Measurements from ENCODE around the gene NLK. TPM values are rescaled to one million over a fixed set of nuclear protein-coding genes. Genes with fewer than 3 reads are reported as not detected.

NLK gene
- total RNA-seq, 1 experiment from 2014 or later: 28.0 TPM

- in situ Hi-C loops (cut with HindIII; ENCODE audit: low pct_unique_long_range_greater_than_20kb, low sequenced_read_pairs) (no loop called here), intact Hi-C loops (cut with micrococcal nuclease; ENCODE audit: unreplicated experiment) (no loop called here)
- Histone ChIP-seq H3K4me1 (ENCODE audit: control insufficient read depth, insufficient read depth, low read length) (no peaks in the 10 kb centered on the region), H3K36me3 (ENCODE audit: control insufficient read depth, insufficient read depth, low read length) (peaks cover 5% of the 10 kb centered on the region; the same call in 1 of the 2 replicates), H3K27ac (ENCODE audit: low read length) (no peak overlapping the region), H3K4me3 (ENCODE audit: low read depth in 2 of 2, low read length in 2 of 2) (no peak overlapping the region), H3K27me3 (ENCODE audit: control insufficient read depth, insufficient read depth, low read length) (no peaks in the 10 kb centered on the region), H3K9me3 (ENCODE audit: control insufficient read depth, insufficient read depth, low read depth, low read length) (no peaks in the 10 kb centered on the region)
- TF ChIP-seq REST (IDR thresholded peaks at IDR 0.05; ENCODE audit: insufficient read depth in 1 of 2, low read depth in 2 of 2, low read length in 1 of 2): no peak
- TF ChIP-seq TCF7L2 (IDR thresholded peaks at IDR 0.05; ENCODE audit: low read depth, low read length): no peak
- no peak for TF ChIP-seq POLR2AphosphoS5 (IDR thresholded peaks at IDR 0.05; ENCODE audit: low read depth, low read length)
- TF ChIP-seq CTCF (IDR thresholded peaks at IDR 0.05): no peak
- no peak for TF ChIP-seq SIN3A (IDR thresholded peaks at IDR 0.05; ENCODE audit: borderline replicate concordance, insufficient read depth, low read depth, low read length)
- no TSS peak for BruUV-seq (replicated peaks)
- CTCF ChIA-PET: no interaction called here
- no peak for ATAC-seq
- no peak for DNase-seq (ENCODE audit: low read depth, low spot score)
- POLR2A ChIA-PET: no interaction called here
Observed at GRCh38 chr17:28196636-28197035, 154.2 kb downstream of the NLK start.

- Histone ChIP-seq H3K4me3 (ENCODE audit: low read depth in 2 of 2, low read length in 2 of 2) (no peak overlapping the region), H3K4me1 (ENCODE audit: control insufficient read depth, insufficient read depth, low read length) (no peaks in the 10 kb centered on the region), H3K9me3 (ENCODE audit: control insufficient read depth, insufficient read depth, low read depth, low read length) (no peaks in the 10 kb centered on the region), H3K27ac (ENCODE audit: low read length) (no peak overlapping the region), H3K36me3 (ENCODE audit: control insufficient read depth, insufficient read depth, low read length) (peaks cover 5% of the 10 kb centered on the region; the same call in 1 of the 2 replicates), H3K27me3 (ENCODE audit: control insufficient read depth, insufficient read depth, low read length) (no peaks in the 10 kb centered on the region)
- intact Hi-C loops (cut with micrococcal nuclease; ENCODE audit: unreplicated experiment) (no loop called here), in situ Hi-C loops (cut with HindIII; ENCODE audit: low pct_unique_long_range_greater_than_20kb, low sequenced_read_pairs) (no loop called here)
- POLR2A ChIA-PET: no interaction called here
- TF ChIP-seq REST (IDR thresholded peaks at IDR 0.05; ENCODE audit: insufficient read depth in 1 of 2, low read depth in 2 of 2, low read length in 1 of 2) (no peak), CTCF (IDR thresholded peaks at IDR 0.05) (no peak), POLR2AphosphoS5 (IDR thresholded peaks at IDR 0.05; ENCODE audit: low read depth, low read length) (no peak), TCF7L2 (IDR thresholded peaks at IDR 0.05; ENCODE audit: low read depth, low read length) (no peak)
- BruUV-seq (replicated peaks): no TSS peak
- CTCF ChIA-PET: no interaction called here
- DNase-seq (ENCODE audit: low read depth, low spot score) (no peak), ATAC-seq (no peak)
Observed at GRCh38 chr17:28199115-28199514, 156.6 kb downstream of the NLK start.
